Measurements from ENCODE around the gene FSTL4. TPM values are rescaled to one million over a fixed set of nuclear protein-coding genes. Genes with fewer than 3 reads are reported as not detected.

Gene FSTL4
- total RNA-seq, 4 donors from 2014 or later: 0.27 TPM; not detected in 3

DNA sequence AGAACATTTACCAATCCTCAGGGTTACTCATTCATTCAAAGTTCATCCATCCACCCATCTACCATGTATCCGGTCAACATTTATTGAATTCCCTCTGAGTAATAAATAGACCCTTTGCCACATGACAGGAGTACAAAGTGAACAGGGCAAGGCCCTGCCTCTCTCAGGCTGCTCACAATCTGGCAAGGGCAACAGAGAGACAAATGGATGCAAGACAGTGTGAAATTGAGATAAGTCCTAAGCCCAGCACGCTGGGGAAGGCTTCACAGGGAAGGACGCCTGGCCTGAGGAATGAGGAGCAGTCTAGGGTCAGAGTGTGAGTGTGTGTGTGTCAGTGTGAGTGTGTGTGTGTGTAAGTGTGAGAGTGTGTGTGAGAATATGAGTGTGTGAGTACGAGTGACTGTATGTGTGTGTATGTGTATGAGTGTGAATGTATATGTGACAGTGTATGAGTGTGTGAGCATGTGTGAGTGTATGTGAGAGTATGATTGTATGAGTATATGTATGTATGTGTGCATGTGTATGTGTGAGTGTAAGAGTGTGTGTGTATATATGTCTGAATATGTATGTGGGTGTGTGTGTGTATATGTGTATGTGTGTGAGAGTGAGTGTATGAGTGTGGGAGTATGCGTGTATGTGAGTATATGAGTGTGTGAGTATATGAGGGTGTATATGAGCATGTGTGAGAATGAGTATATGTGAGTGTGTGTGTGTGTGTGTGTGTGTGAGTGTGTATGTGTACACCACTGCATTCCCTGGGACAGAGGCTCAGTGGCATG is 145.6 kb downstream of the FSTL4 start:
- no peaks in the 10 kb centered on the region for H3K27me3 ChIP-seq
- in situ Hi-C loops (cut with MboI; ENCODE audit: low pct_ligation_motif_present in 1 of 4, low pct_unique_long_range_greater_than_20kb in 1 of 4, low sequenced_read_pairs in 3 of 4): no loop called here

DNA sequence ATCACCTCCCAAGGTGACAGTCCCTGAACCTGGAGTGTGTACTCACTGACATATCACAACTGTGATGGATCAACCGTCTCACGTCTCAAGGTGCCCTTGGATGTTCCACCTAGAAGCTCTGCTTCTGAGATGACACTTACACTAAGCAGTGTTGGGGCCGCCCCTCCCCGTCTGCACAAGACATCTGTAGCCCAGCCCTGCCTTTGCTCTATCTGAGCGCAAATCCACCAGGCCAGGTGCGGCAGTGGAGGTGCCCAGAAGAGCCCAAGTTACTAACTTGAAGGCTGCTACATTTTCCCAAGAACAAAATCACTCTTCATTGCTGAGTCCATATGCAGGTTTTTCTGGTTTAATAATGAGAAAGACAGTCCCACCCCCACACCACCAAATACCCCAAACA is 148.3 kb downstream of the FSTL4 start:
- intact Hi-C loops (cut with DNase I; ENCODE audit: low total_unique reads): no loop called here
- Histone ChIP-seq H3K4me1 (no peaks in the 10 kb centered on the region), H3K4me3 (no peak overlapping the region), H3K27ac (no peak overlapping the region), H3K36me3 (no peaks in the 10 kb centered on the region), H3K27me3 (no peaks in the 10 kb centered on the region), H3K9me3 (no peaks in the 10 kb centered on the region)
- 93% methylated on average over 6 of the region's 6 CpGs; no CpG with 5 or more reads in 1 of the 2 donors for WGBS, 2 donors (ENCODE audit: low coverage in 1 of 2)
- TF ChIP-seq POLR2A (IDR thresholded peaks at IDR 0.05) (no peak), EP300 (IDR thresholded peaks at IDR 0.05; ENCODE audit: low read depth) (no peak), POLR2AphosphoS5 (IDR thresholded peaks at IDR 0.05) (no peak)
- TF ChIP-seq, protein P1, sequence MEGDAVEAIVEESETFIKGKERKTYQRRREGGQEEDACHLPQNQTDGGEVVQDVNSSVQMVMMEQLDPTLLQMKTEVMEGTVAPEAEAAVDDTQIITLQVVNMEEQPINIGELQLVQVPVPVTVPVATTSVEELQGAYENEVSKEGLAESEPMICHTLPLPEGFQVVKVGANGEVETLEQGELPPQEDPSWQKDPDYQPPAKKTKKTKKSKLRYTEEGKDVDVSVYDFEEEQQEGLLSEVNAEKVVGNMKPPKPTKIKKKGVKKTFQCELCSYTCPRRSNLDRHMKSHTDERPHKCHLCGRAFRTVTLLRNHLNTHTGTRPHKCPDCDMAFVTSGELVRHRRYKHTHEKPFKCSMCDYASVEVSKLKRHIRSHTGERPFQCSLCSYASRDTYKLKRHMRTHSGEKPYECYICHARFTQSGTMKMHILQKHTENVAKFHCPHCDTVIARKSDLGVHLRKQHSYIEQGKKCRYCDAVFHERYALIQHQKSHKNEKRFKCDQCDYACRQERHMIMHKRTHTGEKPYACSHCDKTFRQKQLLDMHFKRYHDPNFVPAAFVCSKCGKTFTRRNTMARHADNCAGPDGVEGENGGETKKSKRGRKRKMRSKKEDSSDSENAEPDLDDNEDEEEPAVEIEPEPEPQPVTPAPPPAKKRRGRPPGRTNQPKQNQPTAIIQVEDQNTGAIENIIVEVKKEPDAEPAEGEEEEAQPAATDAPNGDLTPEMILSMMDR (IDR thresholded peaks at IDR 0.05): no peak
- no peak for DNase-seq
- in situ Hi-C loops (cut with MboI; ENCODE audit: low pct_ligation_motif_present in 1 of 4, low pct_unique_long_range_greater_than_20kb in 1 of 4, low sequenced_read_pairs in 3 of 4): no loop called here

More for the DNA sequence above, 145.6 kb downstream of the FSTL4 start:
- H3K36me3 ChIP-seq: no peaks in the 10 kb centered on the region
- H3K4me3 ChIP-seq: no peak overlapping the region
- TF ChIP-seq POLR2A (IDR thresholded peaks at IDR 0.05): no peak
- TF ChIP-seq EP300 (IDR thresholded peaks at IDR 0.05; ENCODE audit: low read depth): no peak
- TF ChIP-seq, protein P1 (IDR thresholded peaks at IDR 0.05): no peak
- no peak for TF ChIP-seq POLR2AphosphoS5 (IDR thresholded peaks at IDR 0.05)
- no peaks in the 10 kb centered on the region for H3K9me3 ChIP-seq
- intact Hi-C loops (cut with DNase I; ENCODE audit: low total_unique reads): no loop called here
- H3K4me1 ChIP-seq: no peaks in the 10 kb centered on the region
- no peak for DNase-seq
- WGBS, 2 donors (ENCODE audit: low coverage in 1 of 2): 84 to 93% methylated on average over 5 of the region's 5 CpGs
- no peak overlapping the region for H3K27ac ChIP-seq

DNA sequence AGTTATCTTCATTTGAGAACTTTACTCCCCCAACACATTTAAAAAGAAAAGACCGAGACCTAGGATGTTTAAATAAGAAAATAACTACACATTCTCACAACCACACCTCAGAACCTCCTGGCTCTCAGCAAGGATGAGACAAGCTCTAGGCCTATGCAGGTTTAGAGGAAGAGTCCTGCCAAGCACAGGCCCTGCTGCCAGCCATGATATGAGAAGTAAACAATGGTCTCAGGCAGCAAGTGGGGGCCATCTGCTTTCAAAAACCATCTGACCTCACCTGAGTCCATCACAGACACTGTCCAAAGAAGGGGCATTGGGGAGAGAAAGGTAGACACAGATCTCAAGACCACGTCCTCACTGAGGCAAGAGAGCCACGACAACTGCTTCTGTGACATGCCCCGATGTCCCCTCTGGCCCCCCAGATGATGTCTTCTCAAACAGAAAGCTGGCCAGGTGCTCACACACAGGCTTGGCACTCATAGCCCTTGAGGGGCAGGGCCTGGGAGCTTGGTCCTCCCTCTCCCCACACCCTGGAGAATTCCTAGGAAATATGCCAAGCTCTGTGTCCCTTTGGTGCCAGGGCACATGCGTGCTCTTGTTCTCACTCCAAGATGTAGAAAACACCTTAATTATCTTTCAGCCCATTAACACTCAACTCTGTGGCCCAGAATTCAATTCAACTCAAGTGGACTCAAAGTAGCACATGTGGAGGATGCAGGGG is 150.4 kb downstream of the FSTL4 start:
- H3K4me1 ChIP-seq: no peaks in the 10 kb centered on the region
- H3K27me3 ChIP-seq: no peaks in the 10 kb centered on the region
- intact Hi-C loops (cut with DNase I; ENCODE audit: low total_unique reads): no loop called here
- no peaks in the 10 kb centered on the region for H3K9me3 ChIP-seq
- in situ Hi-C loops (cut with MboI; ENCODE audit: low pct_ligation_motif_present in 1 of 4, low pct_unique_long_range_greater_than_20kb in 1 of 4, low sequenced_read_pairs in 3 of 4): no loop called here
- no peaks in the 10 kb centered on the region for H3K36me3 ChIP-seq
- no peak for DNase-seq
- no peak overlapping the region for H3K4me3 ChIP-seq
- 84 to 92% methylated on average over 1 to 5 of the region's 5 CpGs for WGBS, 2 donors (ENCODE audit: low coverage in 1 of 2)
- no peak overlapping the region for H3K27ac ChIP-seq
- no peak for TF ChIP-seq POLR2AphosphoS5 (IDR thresholded peaks at IDR 0.05)
- no peak for TF ChIP-seq EP300 (IDR thresholded peaks at IDR 0.05; ENCODE audit: low read depth)
- TF ChIP-seq POLR2A (IDR thresholded peaks at IDR 0.05): no peak
- TF ChIP-seq, protein P1 (IDR thresholded peaks at IDR 0.05): no peak

DNA sequence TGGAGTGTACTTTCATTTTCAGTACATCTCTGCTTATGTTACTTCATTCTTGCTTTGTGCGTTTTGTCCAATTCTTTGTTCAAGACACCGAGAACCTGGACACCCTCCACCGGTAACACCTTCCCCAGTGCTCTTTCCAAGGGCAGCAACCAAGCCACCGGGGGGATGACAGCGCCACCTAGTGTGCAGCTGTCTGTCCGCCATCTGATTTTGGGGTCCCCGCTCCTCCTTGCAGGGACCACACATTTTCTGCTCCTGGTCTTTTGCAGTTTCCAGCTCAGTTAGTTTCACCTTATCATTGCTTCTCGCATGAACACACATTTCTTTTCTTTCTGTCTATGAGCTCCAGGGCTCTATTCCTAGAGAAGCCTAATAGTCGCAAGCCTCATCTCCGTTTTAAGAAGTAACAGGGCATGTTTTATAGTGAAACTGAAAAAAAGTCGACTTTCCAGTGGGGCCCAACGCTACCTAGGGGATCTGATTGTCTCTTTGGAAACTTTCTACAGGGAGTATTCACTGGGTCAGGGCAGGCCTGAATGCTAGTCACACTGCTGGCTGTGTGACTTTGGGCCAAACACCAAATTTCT is 152.1 kb downstream of the FSTL4 start:
- Histone ChIP-seq H3K9me3 (no peaks in the 10 kb centered on the region), H3K27me3 (no peaks in the 10 kb centered on the region), H3K4me1 (no peaks in the 10 kb centered on the region), H3K27ac (no peak overlapping the region), H3K36me3 (no peaks in the 10 kb centered on the region), H3K4me3 (no peak overlapping the region)
- no peak for TF ChIP-seq EP300 (IDR thresholded peaks at IDR 0.05; ENCODE audit: low read depth)
- TF ChIP-seq, protein P1 (IDR thresholded peaks at IDR 0.05): peak; percentile 28 to 50 (median 38)
- in situ Hi-C loops (cut with MboI; ENCODE audit: low pct_ligation_motif_present in 1 of 4, low pct_unique_long_range_greater_than_20kb in 1 of 4, low sequenced_read_pairs in 3 of 4) (no loop called here), intact Hi-C loops (cut with DNase I; ENCODE audit: low total_unique reads) (no loop called here)
- DNase-seq: peak; percentile 16
- 68 to 75% methylated on average over 12 of the region's 12 CpGs for WGBS, 2 donors (ENCODE audit: low coverage in 1 of 2)

All from transverse colon (tissue), 4 donors.